Body of pancreas (tissue), 4 donors: ENCODE results near the gene ITGAV. TPM values are rescaled to one million over a fixed set of nuclear protein-coding genes. Genes with fewer than 3 reads are reported as not detected.

Experiments
- ATAC-seq: fragments of 150-250 bp; one replicate; pipeline ENCODE4 v1.9.1; 2016
- DNase-seq, 4 donors: peaks; one replicate each; pipeline ENCODE4 v3.0.0-alpha.2; 2019
- H3K27ac ChIP-seq, 4 donors: fragments of 200-600 bp; sonication (generic); 1 replicate in 3 of 4; 2 replicates in 1 of 4; pipeline versions ENCODE4 v1.5.1 to v1.6.1; 2016 to 2019; ENCODE audit warnings: mild to moderate bottlenecking in 1 of 4, mixed read lengths in 1 of 4, moderate library complexity in 1 of 4
- H3K27me3 ChIP-seq, 2 donors: fragments of 200-600 bp; sonication (generic); one replicate each; pipeline ENCODE4 v1.6.0; 2016; ENCODE audit warnings: mild to moderate bottlenecking in 1 of 2
- H3K36me3 ChIP-seq, 2 donors: fragments of 200-600 bp; sonication (generic); replicated peaks in 1 of 2; 2 replicates each; pipeline ENCODE4 v1.5.1; 2016; ENCODE audit warnings: low read depth in 2 of 2; ENCODE audit not compliant: insufficient read depth in 1 of 2
- H3K4me1 ChIP-seq: fragments of 200-600 bp; sonication (generic); one replicate; pipeline ENCODE4 v1.6.0; 2016
- H3K4me3 ChIP-seq, 2 donors: fragments of 200-600 bp; sonication (generic); 1 replicate in 1 of 2; 2 replicates in 1 of 2; pipeline ENCODE4 v1.5.1; 2016 to 2019
- H3K9me3 ChIP-seq, 3 donors: fragments of 200-600 bp; sonication (generic); 1 replicate in 2 of 3; 2 replicates in 1 of 3; pipeline ENCODE4 v1.5.1; 2016
- POLR2A ChIP-seq, 3 donors: fragments of 450-650 bp; IDR thresholded peaks; one replicate each; pipeline ENCODE4 v1.6.1; 2016; ENCODE audit warnings: antibody characterized with exemption in 3 of 3, mild to moderate bottlenecking in 2 of 3
- WGBS, 2 donors: methylation state at CpG; one replicate each; pipeline ENCODE4 v1.1.5; 2017; 5-methylcytosine and 5-hydroxymethylcytosine counted together
- intact Hi-C: fragments of 100-400 bp; cut with DNase I; formaldehyde crosslinking; loops from one replicate; pipeline ENCODE4 v1.15.1; 2023
- total RNA-seq, 2 donors: library from RNA; depleted of rRNA; stranded (reverse); fragments of >200 nt; gene quantifications; one replicate each; pipeline ENCODE4 v1.1.0, GENCODE V29; 2016
- TF ChIP-seq, protein P1 (sequence below), 7 experiments: fragments of 450-650 bp in 4 of 7; fragments of 200-600 bp in 3 of 7; sonication (generic) in 3 of 7; IDR thresholded peaks; one replicate each; pipeline ENCODE4 v1.5.1; 2016 to 2019; ENCODE audit warnings: antibody characterized with exemption in 7 of 7

The ITGAV gene
- total RNA-seq, 2 donors from 2014 or later = 48.0 to 72.8 TPM

DNA sequence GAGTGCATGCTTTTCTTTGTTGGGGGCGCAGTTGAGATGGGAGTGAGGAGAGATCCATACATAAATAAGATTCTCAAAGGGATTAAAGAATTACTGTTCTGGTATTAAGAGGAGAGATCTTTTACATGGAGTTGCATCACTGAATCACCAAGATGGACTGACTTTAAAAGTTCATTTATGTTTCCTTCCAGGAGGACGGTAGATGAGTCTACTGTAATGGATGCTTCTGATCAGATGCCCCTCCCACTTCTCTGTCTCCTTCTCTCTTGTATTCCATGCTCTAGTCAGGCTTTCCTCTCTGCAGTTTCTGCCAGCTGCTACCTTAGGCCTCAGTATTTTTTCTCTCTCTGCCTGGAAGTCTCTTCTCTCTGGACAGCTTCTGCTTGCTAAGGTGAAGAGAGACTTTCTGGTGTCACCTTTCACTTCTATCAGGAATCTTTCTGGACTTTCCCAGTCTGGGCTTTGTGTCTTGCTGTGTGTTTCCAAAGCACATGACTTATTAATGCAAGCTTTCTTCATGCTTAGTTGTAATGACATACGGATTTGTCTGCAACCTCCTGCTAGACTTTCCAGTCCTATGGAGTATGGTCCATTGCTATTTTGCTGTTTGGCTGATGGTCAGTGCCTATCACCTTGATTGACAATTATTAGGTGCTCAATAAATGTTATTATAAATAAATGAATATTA, 127.6 kb downstream of the ITGAV start:
- intact Hi-C loops = no loop called here
- TF ChIP-seq POLR2A (IDR thresholded peaks at IDR 0.05) = no peak
- TF ChIP-seq, protein P1, sequence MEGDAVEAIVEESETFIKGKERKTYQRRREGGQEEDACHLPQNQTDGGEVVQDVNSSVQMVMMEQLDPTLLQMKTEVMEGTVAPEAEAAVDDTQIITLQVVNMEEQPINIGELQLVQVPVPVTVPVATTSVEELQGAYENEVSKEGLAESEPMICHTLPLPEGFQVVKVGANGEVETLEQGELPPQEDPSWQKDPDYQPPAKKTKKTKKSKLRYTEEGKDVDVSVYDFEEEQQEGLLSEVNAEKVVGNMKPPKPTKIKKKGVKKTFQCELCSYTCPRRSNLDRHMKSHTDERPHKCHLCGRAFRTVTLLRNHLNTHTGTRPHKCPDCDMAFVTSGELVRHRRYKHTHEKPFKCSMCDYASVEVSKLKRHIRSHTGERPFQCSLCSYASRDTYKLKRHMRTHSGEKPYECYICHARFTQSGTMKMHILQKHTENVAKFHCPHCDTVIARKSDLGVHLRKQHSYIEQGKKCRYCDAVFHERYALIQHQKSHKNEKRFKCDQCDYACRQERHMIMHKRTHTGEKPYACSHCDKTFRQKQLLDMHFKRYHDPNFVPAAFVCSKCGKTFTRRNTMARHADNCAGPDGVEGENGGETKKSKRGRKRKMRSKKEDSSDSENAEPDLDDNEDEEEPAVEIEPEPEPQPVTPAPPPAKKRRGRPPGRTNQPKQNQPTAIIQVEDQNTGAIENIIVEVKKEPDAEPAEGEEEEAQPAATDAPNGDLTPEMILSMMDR (IDR thresholded peaks at IDR 0.05) = no peak
- DNase-seq (no peak), ATAC-seq (no peak)
- no peak overlapping the region for H3K27ac ChIP-seq
- no peak overlapping the region for H3K4me3 ChIP-seq
- no peaks in the 10 kb centered on the region for H3K4me1 ChIP-seq
- no peaks in the 10 kb centered on the region for H3K9me3 ChIP-seq
- H3K27me3 ChIP-seq = no peaks in the 10 kb centered on the region
- no peaks in the 10 kb centered on the region for H3K36me3 ChIP-seq
- 62 to 70% methylated on average over 3 of the region's 3 CpGs for WGBS, 2 donors

DNA sequence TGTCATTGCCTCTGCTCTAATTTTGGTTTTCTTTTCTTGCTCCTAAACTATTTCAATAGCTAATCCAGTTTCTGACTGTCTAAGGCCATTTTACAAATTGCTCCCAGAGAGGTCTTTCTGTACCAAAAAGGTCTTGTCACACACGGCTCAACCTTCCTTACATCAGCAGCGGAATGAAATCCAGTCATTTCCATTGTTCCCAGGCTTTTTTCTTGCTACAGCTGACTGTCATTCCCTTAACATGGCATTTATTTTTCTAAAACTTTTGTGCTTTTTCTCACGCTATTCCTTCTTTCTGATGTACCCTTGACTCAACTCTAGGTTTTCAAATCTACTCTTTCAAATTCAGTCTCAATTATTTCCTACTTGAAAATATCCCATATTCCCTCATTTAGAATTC, 128.3 kb downstream of the ITGAV start:
- ATAC-seq = no peak
- 83 to 88% methylated on average over 3 of the region's 3 CpGs for WGBS, 2 donors
- intact Hi-C loops = no loop called here

GRCh38 chr2:186718903-186719302, 129.0 kb downstream of the ITGAV start:
- ATAC-seq = no peak
- no peak for DNase-seq
- Histone ChIP-seq H3K36me3 (no peaks in the 10 kb centered on the region), H3K27me3 (no peaks in the 10 kb centered on the region), H3K4me1 (no peaks in the 10 kb centered on the region), H3K9me3 (no peaks in the 10 kb centered on the region), H3K27ac (no peak overlapping the region), H3K4me3 (no peak overlapping the region)
- WGBS, 2 donors = 73 to 78% methylated on average over 4 of the region's 4 CpGs
- TF ChIP-seq POLR2A (IDR thresholded peaks at IDR 0.05) = no peak
- TF ChIP-seq, protein P1 (IDR thresholded peaks at IDR 0.05) = no peak
- intact Hi-C loops = no loop called here

More for the DNA sequence above, 128.3 kb downstream of the ITGAV start:
- H3K36me3 ChIP-seq = no peaks in the 10 kb centered on the region
- H3K27ac ChIP-seq = no peak overlapping the region
- H3K9me3 ChIP-seq = no peaks in the 10 kb centered on the region
- TF ChIP-seq, protein P1 (IDR thresholded peaks at IDR 0.05) = no peak
- no peak for TF ChIP-seq POLR2A (IDR thresholded peaks at IDR 0.05)
- no peaks in the 10 kb centered on the region for H3K4me1 ChIP-seq
- H3K4me3 ChIP-seq = no peak overlapping the region
- H3K27me3 ChIP-seq = no peaks in the 10 kb centered on the region
- no peak for DNase-seq

GRCh38 chr2:186721956-186722355, 132.1 kb downstream of the ITGAV start:
- intact Hi-C loops = no loop called here
- no peak for TF ChIP-seq POLR2A (IDR thresholded peaks at IDR 0.05)
- no peak for ATAC-seq
- Histone ChIP-seq H3K36me3 (no peaks in the 10 kb centered on the region), H3K4me3 (no peak overlapping the region), H3K4me1 (no peaks in the 10 kb centered on the region), H3K27ac (no peak overlapping the region), H3K27me3 (no peaks in the 10 kb centered on the region), H3K9me3 (no peaks in the 10 kb centered on the region)
- DNase-seq = no peak

DNA sequence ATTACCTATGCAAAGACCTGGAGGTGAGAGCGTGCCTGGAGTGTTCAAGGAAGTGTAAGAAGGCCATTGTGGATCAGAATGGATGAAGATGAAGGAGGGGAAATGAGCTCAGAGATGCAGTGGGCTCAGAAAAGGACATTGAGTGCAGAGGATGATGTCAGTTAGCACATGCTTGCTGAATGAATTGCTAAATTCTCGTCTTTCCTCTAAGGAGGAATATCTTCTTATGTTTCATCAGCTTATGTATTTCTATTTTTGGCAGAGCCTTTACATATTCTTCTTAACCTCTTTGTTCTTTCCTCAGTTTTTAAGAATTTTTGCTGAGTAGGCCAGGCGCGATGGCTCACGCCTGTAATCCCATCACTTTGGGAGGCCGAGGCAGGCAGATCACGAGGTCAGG, 134.9 kb downstream of the ITGAV start:
- TF ChIP-seq, protein P1 (IDR thresholded peaks at IDR 0.05) = no peak
- TF ChIP-seq POLR2A (IDR thresholded peaks at IDR 0.05) = no peak

More for the DNA sequence above, 134.9 kb downstream of the ITGAV start:
- H3K4me3 ChIP-seq = no peak overlapping the region
- intact Hi-C loops = no loop called here
- H3K27ac ChIP-seq = no peak overlapping the region
- 84 to 95% methylated on average over 7 of the region's 7 CpGs for WGBS, 2 donors
- no peaks in the 10 kb centered on the region for H3K4me1 ChIP-seq
- H3K36me3 ChIP-seq = no peaks in the 10 kb centered on the region
- DNase-seq = no peak
- ATAC-seq = no peak
- no peaks in the 10 kb centered on the region for H3K27me3 ChIP-seq
- H3K9me3 ChIP-seq = no peaks in the 10 kb centered on the region
